Tibial nerve (tissue), 4 donors: Measurements from ENCODE around the gene HECTD4. TPM values are rescaled to one million over a fixed set of nuclear protein-coding genes. Genes with fewer than 3 reads are reported as not detected.

Experiments
- DNase-seq, 2 donors: peaks; one replicate each; pipeline ENCODE4 v3.0.0-alpha.2; 2019; ENCODE audit warnings: low spot score in 2 of 2
- H3K27ac ChIP-seq, 4 donors: fragments of 200-600 bp; sonication (generic) in 3 of 4; one replicate each; pipeline ENCODE4 v1.5.1; 2017 to 2019; ENCODE audit warnings: mild to moderate bottlenecking in 1 of 4
- H3K27me3 ChIP-seq, 2 donors: fragments of 200-600 bp; sonication (generic) in 1 of 2; one replicate each; pipeline versions ENCODE4 v1.5.1 to v1.6.0; 2017 to 2019
- H3K36me3 ChIP-seq, 3 donors: fragments of 200-600 bp; sonication (generic); one replicate each; pipeline ENCODE4 v1.5.1; 2018 to 2019
- H3K4me1 ChIP-seq, 4 donors: fragments of 200-600 bp; sonication (generic) in 3 of 4; one replicate each; pipeline ENCODE4 v1.5.1; 2017 to 2019
- H3K4me3 ChIP-seq, 4 donors: fragments of 200-600 bp; sonication (generic) in 3 of 4; one replicate each; pipeline ENCODE4 v1.5.1; 2017 to 2019; ENCODE audit warnings: mild to moderate bottlenecking in 1 of 4, moderate library complexity in 1 of 4
- H3K9me3 ChIP-seq, 4 donors: fragments of 200-600 bp; sonication (generic) in 3 of 4; one replicate each; pipeline ENCODE4 v1.5.1; 2017 to 2019
- CTCF ChIP-seq, 5 experiments: fragments of 200-600 bp in 3 of 5; fragments of 450-650 bp in 2 of 5; sonication (generic) in 3 of 5; IDR thresholded peaks; one replicate each; pipeline ENCODE4 v1.5.1; 2016 to 2019; ENCODE audit warnings: antibody characterized with exemption in 5 of 5, mild to moderate bottlenecking in 3 of 5, moderate library complexity in 2 of 5
- EP300 ChIP-seq, 2 donors: sonication (generic); formaldehyde crosslinking; IDR thresholded peaks; one replicate each; pipeline ENCODE4 v1.6.1; 2017; ENCODE audit warnings: antibody characterized with exemption in 2 of 2, mild to moderate bottlenecking in 1 of 2
- POLR2A ChIP-seq, 2 donors: fragments of 450-650 bp; IDR thresholded peaks; one replicate each; pipeline ENCODE4 v1.6.1; 2017; ENCODE audit warnings: antibody characterized with exemption in 2 of 2, mild to moderate bottlenecking in 2 of 2, moderate library complexity in 2 of 2
- WGBS, 2 donors: methylation state at CpG; one replicate each; pipeline ENCODE4 v1.1.5; 2018; 5-methylcytosine and 5-hydroxymethylcytosine counted together
- total RNA-seq, 4 donors: library from RNA; depleted of rRNA; stranded (reverse); fragments of >200 nt; gene quantifications; one replicate each; pipeline ENCODE4 v1.1.0, GENCODE V29; 2016

HECTD4 gene
- total RNA-seq, 4 donors from 2014 or later, result 43.0 to 70.5 (median 58.5) TPM

- Histone ChIP-seq H3K9me3 (no peaks in the 10 kb centered on the region), H3K27ac (no peak overlapping the region), H3K27me3 (no peaks in the 10 kb centered on the region), H3K4me1 (no peaks in the 10 kb centered on the region), H3K4me3 (no peak overlapping the region), H3K36me3 (peaks cover 0 to 92% (median 0%) of the 10 kb centered on the region in 3 donors)
- TF ChIP-seq EP300 (IDR thresholded peaks at IDR 0.05) (no peak), CTCF (IDR thresholded peaks at IDR 0.05) (no peak), POLR2A (IDR thresholded peaks at IDR 0.05) (no peak)
- WGBS, 2 donors, result 92 to 93% methylated on average over 18 to 21 of the region's 26 CpGs
- DNase-seq, result no peak
Measured at GRCh38 chr12:112166051-112167015, 215.9 kb downstream of the HECTD4 start.

- no peaks in the 10 kb centered on the region for H3K27me3 ChIP-seq
- no peak overlapping the region for H3K27ac ChIP-seq
- H3K4me1 ChIP-seq, result no peaks in the 10 kb centered on the region
- DNase-seq, result no peak
- no peaks in the 10 kb centered on the region for H3K9me3 ChIP-seq
- WGBS, 2 donors, result 96 to 98% methylated on average over 13 of the region's 13 CpGs
- no peak overlapping the region for H3K4me3 ChIP-seq
- TF ChIP-seq CTCF (IDR thresholded peaks at IDR 0.05), result no peak
- peaks cover 0 to 92% (median 0%) of the 10 kb centered on the region in 3 donors for H3K36me3 ChIP-seq
Measured at GRCh38 chr12:112165624-112166023, 216.6 kb downstream of the HECTD4 start.

GRCh38 chr12:112164011-112164660 lies 218.1 kb downstream of the HECTD4 start:
- no peak overlapping the region for H3K27ac ChIP-seq
- WGBS, 2 donors, result 88 to 89% methylated on average over 18 to 25 of the region's 26 CpGs
- no peaks in the 10 kb centered on the region for H3K27me3 ChIP-seq
- H3K9me3 ChIP-seq, result peaks cover 0 to 7% (median 0%) of the 10 kb centered on the region in 4 donors
- H3K4me3 ChIP-seq, result no peak overlapping the region
- H3K4me1 ChIP-seq, result no peaks in the 10 kb centered on the region
- no peak for DNase-seq
- H3K36me3 ChIP-seq, result peaks cover 0 to 92% (median 7%) of the 10 kb centered on the region in 3 donors
- TF ChIP-seq POLR2A (IDR thresholded peaks at IDR 0.05) (no peak), EP300 (IDR thresholded peaks at IDR 0.05) (no peak), CTCF (IDR thresholded peaks at IDR 0.05) (no peak)

GRCh38 chr12:112163471-112163991 lies 218.7 kb downstream of the HECTD4 start:
- H3K9me3 ChIP-seq, result peaks cover 0 to 13% (median 0%) of the 10 kb centered on the region in 4 donors
- WGBS, 2 donors, result 91 to 94% methylated on average over 12 to 22 of the region's 22 CpGs
- peaks cover 0 to 92% (median 13%) of the 10 kb centered on the region in 3 donors for H3K36me3 ChIP-seq
- DNase-seq, result no peak
- H3K27me3 ChIP-seq, result no peaks in the 10 kb centered on the region
- H3K4me1 ChIP-seq, result no peaks in the 10 kb centered on the region
- TF ChIP-seq EP300 (IDR thresholded peaks at IDR 0.05) (no peak), CTCF (IDR thresholded peaks at IDR 0.05) (no peak), POLR2A (IDR thresholded peaks at IDR 0.05) (no peak)
- H3K4me3 ChIP-seq, result no peak overlapping the region
- H3K27ac ChIP-seq, result no peak overlapping the region
